GM06990 (cell line): ENCODE results near the gene PTH2R.

Experiments used
- DNase-seq: peaks from one replicate; pipeline ENCODE4 v3.0.0-alpha.2; 2011; ENCODE audit not compliant: insufficient read length; ENCODE audit errors: extremely low read depth
- H3K27me3 ChIP-seq: replicated peaks from 2 replicates; pipeline ENCODE4 v1.6.0; 2011; ENCODE audit warnings: low read length; ENCODE audit not compliant: control insufficient read depth, insufficient read depth
- H3K36me3 ChIP-seq: 2 replicates; pipeline ENCODE4 v1.5.1; 2011; ENCODE audit warnings: low read length; ENCODE audit not compliant: control insufficient read depth, insufficient read depth
- H3K4me3 ChIP-seq: replicated peaks from 2 replicates; pipeline ENCODE4 v1.5.1; 2011; ENCODE audit warnings: low read depth, mild to moderate bottlenecking, control low read depth, low read length
- CTCF ChIP-seq: IDR thresholded peaks from 2 replicates; pipeline ENCODE4 v1.5.1; 2011; ENCODE audit warnings: low read length, control low read depth, mild to moderate bottlenecking, inconsistent platforms; ENCODE audit not compliant: insufficient read depth, poor library complexity, severe bottlenecking

Gene PTH2R

GRCh38 chr2:208541461-208541988 lies 134.9 kb downstream of the PTH2R start:
- no peaks in the 10 kb centered on the region for H3K36me3 ChIP-seq
- H3K27me3 ChIP-seq = no peaks in the 10 kb centered on the region

DNA sequence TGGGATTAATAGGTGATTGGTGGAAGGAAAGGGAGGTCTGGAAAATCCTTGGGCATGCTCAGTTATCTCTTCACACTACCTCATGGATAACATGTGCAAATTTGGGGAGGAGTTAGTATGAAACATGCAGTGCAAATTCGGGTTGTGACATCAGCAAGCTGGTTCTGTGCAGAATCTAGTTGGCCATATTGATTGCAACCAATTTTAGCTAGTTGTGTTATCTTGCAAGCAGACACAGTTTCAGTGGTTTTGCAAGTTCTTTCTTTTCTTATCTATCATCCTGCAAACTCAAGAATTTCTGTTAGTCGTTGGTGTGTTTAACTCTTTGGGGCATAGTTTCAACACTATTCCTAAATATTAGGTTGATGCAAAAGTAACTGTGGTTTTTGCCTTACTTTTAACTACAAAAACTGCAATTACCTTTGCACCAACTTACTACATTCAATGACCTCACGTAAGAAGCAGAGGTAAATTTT lies 135.4 kb downstream of the PTH2R start:
- no peak for DNase-seq
- no peak for TF ChIP-seq CTCF
- Histone ChIP-seq H3K27me3 (no peaks in the 10 kb centered on the region), H3K4me3 (no peak overlapping the region), H3K36me3 (no peaks in the 10 kb centered on the region)

More at GRCh38 chr2:208541461-208541988, 134.9 kb downstream of the PTH2R start:
- DNase-seq = no peak
- no peak overlapping the region for H3K4me3 ChIP-seq
- TF ChIP-seq CTCF = no peak

DNA sequence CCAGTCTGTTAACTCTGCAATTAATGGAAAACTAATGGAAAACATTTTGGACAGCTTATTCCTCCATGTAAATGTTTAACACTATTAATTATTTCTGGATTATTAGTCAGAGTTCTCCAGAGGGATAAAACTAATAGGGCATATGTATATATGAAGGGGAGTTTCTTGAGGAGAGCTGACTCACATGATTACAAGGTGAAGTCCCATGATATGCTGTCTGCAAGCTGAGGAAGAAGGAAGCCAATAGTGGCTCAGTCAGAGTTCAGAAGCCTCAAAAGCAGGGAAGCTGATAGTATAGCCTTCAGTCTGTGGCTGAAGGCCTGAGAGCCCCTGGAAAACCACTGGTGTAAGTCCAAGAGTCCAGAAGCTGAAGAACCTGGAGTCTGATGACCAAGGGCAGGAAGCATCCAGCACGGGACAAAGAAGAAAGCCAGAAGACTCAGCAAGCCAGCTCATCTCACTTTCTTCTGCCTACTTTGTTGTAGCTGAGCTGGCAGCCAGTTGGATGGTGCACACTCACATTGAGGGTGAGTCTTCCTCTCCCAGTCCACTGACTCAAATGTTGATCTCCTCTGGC lies 136.0 kb downstream of the PTH2R start:
- H3K36me3 ChIP-seq = no peaks in the 10 kb centered on the region
- H3K4me3 ChIP-seq = no peak overlapping the region
- DNase-seq = no peak
- TF ChIP-seq CTCF = no peak
- H3K27me3 ChIP-seq = no peaks in the 10 kb centered on the region
